H1 (cell line): ENCODE measurements around the gene BCAR3. TPM values are rescaled to one million over a fixed set of nuclear protein-coding genes. Genes with fewer than 3 reads are reported as not detected.
A peak's percentile ranks its signal among the peaks of the same experiment; 100 is the strongest.

Experiments
- CTCF ChIA-PET: fragments of 300-600 bp; sonication (Branson Sonifier 250); formaldehyde crosslinking; loops from one replicate; lab custom pipeline; 2021; ENCODE audit not compliant: partially characterized antibody; lab: Charles Lee
- POLR2A ChIA-PET: fragments of 300-600 bp; sonication (Branson Sonifier 250); formaldehyde crosslinking; loops from one replicate; lab custom pipeline; 2021; ENCODE audit warnings: inconsistent platforms; ENCODE audit not compliant: partially characterized antibody; lab: Charles Lee
- DNase-seq, 2 experiments: peaks; one replicate each; pipeline versions ENCODE4 v3.0.0 to v3.0.0-alpha.2; 2010 to 2022; ENCODE audit warnings: low spot score in 2 of 2, low read depth in 1 of 2, mixed read lengths in 1 of 2
- FAIRE-seq: peaks from 2 replicates; lab custom pipeline; 2011; peaks lifted over from hg19 to GRCh38; lab: Jason Lieb, UNC
- H2AFZ ChIP-seq: 2 replicates; pipeline ENCODE4 v1.8.1; 2012; ENCODE audit warnings: low read length, inconsistent platforms
- H2AK5ac ChIP-seq: 2 replicates; pipeline ENCODE4 v1.6.1; 2013; ENCODE audit warnings: low read depth, low read length
- H2BK120ac ChIP-seq: replicated peaks from 2 replicates; pipeline ENCODE3; 2013; ENCODE audit warnings: low read depth, low read length, inconsistent platforms
- H2BK12ac ChIP-seq: 2 replicates; pipeline ENCODE4 v1.6.1; 2013; ENCODE audit warnings: low read depth, low read length
- H2BK15ac ChIP-seq: 2 replicates; pipeline ENCODE4 v1.6.1; 2013; ENCODE audit warnings: low read length
- H2BK20ac ChIP-seq: 2 replicates; pipeline ENCODE4 v1.6.1; 2013; ENCODE audit warnings: low read length
- H2BK5ac ChIP-seq: 2 replicates; pipeline ENCODE4 v1.6.1; 2013; ENCODE audit warnings: low read depth, low read length
- H3K14ac ChIP-seq: 2 replicates; pipeline ENCODE4 v1.6.1; 2013; ENCODE audit warnings: inconsistent platforms; ENCODE audit not compliant: insufficient read length
- H3K18ac ChIP-seq: 2 replicates; pipeline ENCODE4 v1.6.1; 2013; ENCODE audit warnings: low read length; ENCODE audit errors: extremely low read depth
- H3K23ac ChIP-seq: 2 replicates; pipeline ENCODE4 v1.6.1; 2013; ENCODE audit warnings: inconsistent platforms; ENCODE audit not compliant: insufficient read length
- H3K23me2 ChIP-seq: 2 replicates; pipeline ENCODE4 v1.6.1; 2013; ENCODE audit warnings: low read depth, low read length
- H3K27ac ChIP-seq: 2 replicates; pipeline ENCODE4 v1.6.1; 2011; ENCODE audit warnings: low read depth, low read length, inconsistent platforms
- H3K27me3 ChIP-seq, 4 experiments: replicated peaks in 1 of 4; 1 replicate in 1 of 4; 2 replicates in 3 of 4; pipeline versions ENCODE4 v1.6.1 to v1.8.1; 2011 to 2013; ENCODE audit warnings: low read length in 3 of 4, mild to moderate bottlenecking in 3 of 4, inconsistent platforms in 2 of 4, mixed read lengths in 2 of 4, moderate library complexity in 1 of 4; ENCODE audit not compliant: control insufficient read depth in 3 of 4, insufficient read depth in 3 of 4; ENCODE audit errors: extremely low read depth in 1 of 4
- H3K36me3 ChIP-seq, 4 experiments: 2 replicates each; pipeline versions ENCODE4 v1.6.1 to v1.8.1; 2011 to 2013; ENCODE audit warnings: mild to moderate bottlenecking in 4 of 4, low read length in 3 of 4, moderate library complexity in 2 of 4, control low read depth in 1 of 4, inconsistent platforms in 1 of 4; ENCODE audit not compliant: insufficient read depth in 4 of 4, control insufficient read depth in 2 of 4
- H3K4ac ChIP-seq: replicated peaks from 2 replicates; pipeline ENCODE3; 2013; ENCODE audit warnings: low read length, low read depth, mixed read lengths, inconsistent platforms; ENCODE audit not compliant: insufficient read length
- H3K4me1 ChIP-seq, 4 experiments: replicated peaks in 1 of 4; 1 replicate in 1 of 4; 2 replicates in 3 of 4; pipeline versions ENCODE4 v1.6.1 to v1.8.1; 2011 to 2013; ENCODE audit warnings: low read length in 3 of 4, inconsistent platforms in 2 of 4, mixed read lengths in 1 of 4; ENCODE audit not compliant: insufficient read depth in 4 of 4, control insufficient read depth in 3 of 4
- H3K4me2 ChIP-seq, 2 experiments: 2 replicates each; pipeline versions ENCODE4 v1.6.1 to v1.8.1; 2011 to 2013; ENCODE audit warnings: low read depth in 2 of 2, low read length in 2 of 2, control low read depth in 1 of 2, inconsistent platforms in 1 of 2, mild to moderate bottlenecking in 1 of 2; ENCODE audit not compliant: insufficient read depth in 1 of 2
- H3K4me3 ChIP-seq, 4 experiments: fragments of 200-600, 300-600 bp in 1 of 4; sonication (generic), shearing (Covaris generic), sonication (Bioruptor Twin) in 1 of 4; 2 replicates each; pipeline versions ENCODE4 v1.5.1 to v1.8.1; 2011 to 2016; ENCODE audit warnings: low read length in 4 of 4, low read depth in 3 of 4, control low read depth in 2 of 4, inconsistent platforms in 2 of 4, mild to moderate bottlenecking in 2 of 4, mixed read lengths in 1 of 4, moderate library complexity in 1 of 4; ENCODE audit not compliant: insufficient read depth in 2 of 4; ENCODE audit errors: extremely low read depth in 1 of 4
- H3K56ac ChIP-seq: replicated peaks from 2 replicates; pipeline ENCODE3; 2013; ENCODE audit warnings: low read depth, mild to moderate bottlenecking, mixed read lengths, low read length, inconsistent platforms; ENCODE audit not compliant: insufficient read length
- H3K79me1 ChIP-seq: 2 replicates; pipeline ENCODE4 v1.6.1; 2013; ENCODE audit warnings: low read depth, low read length, control low read depth
- H3K79me2 ChIP-seq, 2 experiments: 2 replicates each; pipeline versions ENCODE4 v1.6.1 to v1.8.1; 2012 to 2013; ENCODE audit warnings: low read length in 2 of 2, mild to moderate bottlenecking in 2 of 2, inconsistent platforms in 1 of 2; ENCODE audit not compliant: insufficient read depth in 2 of 2, control insufficient read depth in 1 of 2
- H3K9ac ChIP-seq, 4 experiments: replicated peaks in 1 of 4; 1 replicate in 1 of 4; 2 replicates in 3 of 4; pipeline versions ENCODE4 v1.6.1 to v1.8.1; 2011 to 2013; ENCODE audit warnings: low read depth in 3 of 4, low read length in 3 of 4, control low read depth in 2 of 4, mild to moderate bottlenecking in 2 of 4, moderate library complexity in 2 of 4, inconsistent platforms in 1 of 4; ENCODE audit errors: extremely low read depth in 1 of 4
- H3K9me3 ChIP-seq, 2 experiments: 2 replicates each; pipeline versions ENCODE4 v1.6.1 to v1.8.1; 2012 to 2013; ENCODE audit warnings: mild to moderate bottlenecking in 2 of 2, moderate library complexity in 2 of 2, control low read depth in 1 of 2, inconsistent platforms in 1 of 2, low read depth in 1 of 2, low read length in 1 of 2, mixed read lengths in 1 of 2; ENCODE audit not compliant: insufficient read depth in 2 of 2
- H4K20me1 ChIP-seq, 2 experiments: replicated peaks in 1 of 2; 2 replicates each; pipeline versions ENCODE3 to v1.8.1; 2011 to 2013; ENCODE audit warnings: inconsistent platforms in 2 of 2, low read length in 2 of 2, mild to moderate bottlenecking in 1 of 2; ENCODE audit not compliant: insufficient read depth in 2 of 2, control insufficient read depth in 1 of 2
- H4K5ac ChIP-seq: 2 replicates; pipeline ENCODE4 v1.6.1; 2013; ENCODE audit warnings: low read length, low read depth, mixed read lengths, inconsistent platforms; ENCODE audit not compliant: insufficient read length
- H4K8ac ChIP-seq: 2 replicates; pipeline ENCODE4 v1.8.0; 2013; ENCODE audit warnings: mild to moderate bottlenecking, moderate library complexity, low read length, inconsistent platforms; ENCODE audit not compliant: insufficient read depth; ENCODE audit errors: extremely low read depth
- H4K91ac ChIP-seq: replicated peaks from 2 replicates; pipeline ENCODE3; 2013; ENCODE audit warnings: low read length, mixed read lengths, inconsistent platforms; ENCODE audit not compliant: insufficient read length
- JUN ChIP-seq: IDR thresholded peaks from 2 replicates; pipeline ENCODE4 v1.6.1; 2011; ENCODE audit warnings: low read depth, mild to moderate bottlenecking, improper control_type of control experiment, low read length
- MAX ChIP-seq: IDR thresholded peaks from 2 replicates; pipeline ENCODE4 v1.6.1; 2012; ENCODE audit warnings: inconsistent platforms
- WGBS, 2 experiments: shearing (Covaris generic) in 1 of 2; methylation state at CpG; one replicate each; pipeline versions ENCODE4 v1.1.6 to v1.1.7; 2013 to 2015; ENCODE audit warnings: low lambda C conversion rate in 2 of 2, mixed read lengths in 2 of 2, inconsistent platforms in 1 of 2, low coverage in 1 of 2, missing lambda C conversion rate in 1 of 2; ENCODE audit not compliant: insufficient replicate concordance in 2 of 2, insufficient coverage in 1 of 2, insufficient read length in 1 of 2; ENCODE audit errors: extremely low coverage in 1 of 2, missing lambda C conversion rate in 1 of 2; 5-methylcytosine and 5-hydroxymethylcytosine counted together
- polyA plus RNA-seq, 7 experiments: library from polyadenylated mRNA; depleted of rRNA in 3 of 7; stranded (reverse) in 5 of 7; unstranded in 2 of 7; fragments of >200 nt in 5 of 7; fragments of 200-250 nt in 2 of 7; gene quantifications; 1 replicate in 5 of 7; 2 replicates in 1 of 7; 4 replicates in 1 of 7; pipeline versions ENCODE4 v1.2.1 to v1.2.3, GENCODE V29; 2011 to 2013; ENCODE audit warnings: missing spikeins in 2 of 7, mixed read lengths in 2 of 7
- total RNA-seq: library from RNA; stranded (reverse); fragmentation: NEBNext Ultra II Directional; extraction: Animal tissue kit (Norgen Biotek cat#: 25700); gene quantifications from 2 replicates; pipeline ENCODE4 v1.2.1, GENCODE V29; 2021

BCAR3 gene
- total and polyA plus RNA-seq, 2 of the 8 experiments (the other 6 are each of a cell fraction or from before 2014, with no cell fraction given): 5.6 to 9.2 TPM

DNA sequence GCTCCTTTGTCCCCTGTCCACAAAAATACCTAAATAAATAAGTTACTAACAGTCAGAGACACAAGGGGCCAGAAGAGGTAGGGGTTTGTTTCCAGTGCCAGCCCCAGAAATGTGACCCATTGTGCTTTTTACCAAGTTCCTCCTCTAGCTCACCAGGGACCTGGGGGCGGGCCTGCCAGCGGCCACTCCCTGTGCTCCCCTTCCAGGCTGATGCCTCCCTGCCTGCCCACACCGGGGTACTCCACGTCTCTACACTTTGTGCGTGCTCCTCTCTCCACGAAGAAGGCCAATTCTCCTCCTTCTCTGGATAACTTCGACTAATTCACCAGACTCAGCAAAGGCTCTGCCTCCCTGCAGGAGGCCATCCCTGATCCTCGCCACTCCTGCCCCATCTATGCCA, 72.1 kb downstream of the BCAR3 start:
- Histone ChIP-seq H3K18ac (no peak overlapping the region), H2BK12ac (no peak overlapping the region), H3K23ac (no peak overlapping the region), H2BK120ac (no peak overlapping the region), H3K4me1 (peaks cover 0 to 15% (median 7%) of the 10 kb centered on the region in 4 experiments; a peak in 4 of 7 replicates), H3K79me2 (no peaks in the 10 kb centered on the region), H4K20me1 (peaks cover 0 to 3% of the 10 kb centered on the region in 2 experiments), H3K27me3 (no peaks in the 10 kb centered on the region), H4K5ac (no peak overlapping the region), H3K4ac (no peak overlapping the region), H3K56ac (no peak overlapping the region), H3K79me1 (peaks cover 5% of the 10 kb centered on the region; the same call in 1 of the 2 replicates), H4K8ac (no peak overlapping the region), H4K91ac (no peak overlapping the region), H3K14ac (no peak overlapping the region), H2BK15ac (no peak overlapping the region; the same call in 1 of the 2 replicates), H3K23me2 (no peaks in the 10 kb centered on the region), H2AFZ (no peak overlapping the region), H3K4me3 (no peak overlapping the region), H2BK5ac (0 out of 2 replicates have a peak overlapping the region, but pooled peaks have one; percentile 12), H2AK5ac (0 out of 2 replicates have a peak overlapping the region, but pooled peaks have one; percentile 70), H3K4me2 (no peak overlapping the region), H3K27ac (no peak overlapping the region), H3K9me3 (no peaks in the 10 kb centered on the region), H3K36me3 (no peaks in the 10 kb centered on the region), H3K9ac (no peak overlapping the region), H2BK20ac (no peak overlapping the region; the same call in 1 of the 2 replicates)
- no peak for TF ChIP-seq JUN
- 0 out of 2 replicates have a peak, but pooled peaks have one; percentile 15 for TF ChIP-seq MAX
- ChIA-PET POLR2A (interaction anchor here (3.2 kb wide), 1 partner anchor 8 kb away, joined by 11 read pairs; no protein-coding TSS in a partner anchor), CTCF (interaction anchor here (0.6 to 2.9 kb wide), 4 partner anchors 24 to 235 kb away, joined by 3 to 7 read pairs (median 3); no protein-coding TSS in a partner anchor)
- no peak for DNase-seq
- 88% methylated on average over 8 of the region's 8 CpGs; no CpG with 5 or more reads in 1 of the 2 experiments for WGBS, 2 experiments
- no peak for FAIRE-seq
